NOMO-1 (cell line): Measurements from ENCODE around the gene CTSH.

Source experiments
- DNase-seq, 2 experiments: peaks; one replicate each; lab custom pipeline; 2025; ENCODE audit not compliant: unreplicated experiment in 2 of 2; lab: John Stamatoyannopoulos, UW

CTSH gene

DNA sequence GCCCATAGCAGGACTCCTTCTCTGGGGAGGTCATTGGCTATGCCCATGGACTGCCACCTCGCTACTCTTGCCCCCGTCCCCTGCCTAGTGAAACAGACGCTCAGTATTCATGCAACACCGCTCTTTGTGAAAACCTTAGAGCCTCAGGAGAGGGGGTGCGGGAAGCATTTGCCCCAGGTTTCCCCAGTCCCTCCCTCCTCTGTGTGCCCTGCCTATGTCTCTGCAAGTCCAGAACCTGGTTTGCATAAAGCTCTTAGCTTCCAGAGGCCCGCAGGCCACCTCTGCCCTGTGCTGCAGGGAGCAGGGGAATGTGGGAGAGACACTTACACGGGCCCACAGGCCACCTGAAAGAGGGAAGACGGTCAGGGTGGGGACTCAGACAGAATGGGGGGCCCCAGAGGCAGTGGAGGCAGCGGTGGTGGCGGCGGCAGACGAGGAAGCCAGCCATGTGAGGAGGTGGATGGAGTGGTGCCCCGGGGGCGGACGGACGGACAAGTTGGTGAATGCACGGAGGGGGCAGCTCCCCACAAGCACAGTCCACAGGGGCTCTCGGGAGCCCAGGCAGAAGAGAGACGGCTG, 33.8 kb upstream of the CTSH start:
- DNase-seq = no peak

DNA sequence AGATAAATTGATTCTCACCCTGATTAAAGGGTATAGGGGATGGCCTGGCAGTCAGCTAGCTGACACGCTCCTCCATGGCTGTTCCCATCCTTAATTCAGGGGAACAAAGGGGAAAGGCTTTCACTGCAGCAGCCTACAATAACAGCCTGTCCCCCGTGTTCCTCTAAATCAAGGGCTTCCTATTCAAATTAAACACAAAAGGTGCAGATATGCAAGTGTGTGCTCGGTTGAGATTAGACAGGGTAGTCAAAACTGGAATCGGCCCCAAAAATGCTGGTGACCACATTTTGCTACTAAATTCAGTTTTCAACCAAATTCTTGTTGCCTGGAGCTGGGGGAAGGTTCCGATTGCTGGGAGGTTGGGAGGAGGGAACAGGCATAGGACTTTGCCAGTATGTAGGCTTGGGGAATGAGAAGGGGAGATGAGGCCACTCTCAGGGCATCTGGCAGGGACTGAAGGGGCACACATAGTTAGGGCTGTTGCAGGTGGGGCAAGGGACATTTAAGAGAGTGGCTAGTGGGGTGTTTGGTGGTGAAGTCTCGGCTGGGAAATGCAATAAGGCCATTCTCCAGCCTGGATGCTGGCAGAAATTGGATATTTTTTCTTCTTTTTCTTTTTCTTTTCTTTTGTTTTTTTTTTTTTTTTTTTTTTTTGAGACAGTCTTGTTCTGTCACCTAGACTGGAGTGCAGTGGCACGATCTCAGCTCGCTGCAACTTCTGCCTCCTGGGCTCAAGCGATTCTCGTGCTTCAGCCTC, 32.9 kb upstream of the CTSH start:
- DNase-seq = no peak

DNA sequence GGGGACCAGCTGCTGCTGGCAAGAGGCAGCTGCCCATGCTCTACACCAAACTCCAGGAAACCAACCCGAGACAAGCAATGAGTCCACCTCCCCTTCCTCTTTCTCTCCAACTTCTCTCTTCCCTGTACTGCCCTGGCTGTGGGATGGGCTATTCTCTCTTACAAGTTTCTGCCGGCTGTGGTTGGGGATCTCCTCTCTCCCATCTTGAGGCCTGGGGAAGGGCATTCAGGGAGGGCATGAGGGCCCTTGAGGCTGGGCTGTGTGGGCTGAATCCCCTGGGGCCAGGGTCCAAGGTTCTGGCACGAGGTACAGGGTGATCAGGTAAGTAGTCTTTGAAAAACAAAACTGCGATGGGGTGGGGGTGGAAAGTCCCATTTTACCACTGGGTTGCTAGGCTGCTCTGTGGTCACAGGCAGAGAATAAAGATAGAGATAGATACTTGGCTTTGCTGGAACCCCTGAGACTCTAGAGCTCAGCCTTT, 32.3 kb upstream of the CTSH start:
- DNase-seq = peak in 1 of 2 experiments; percentile 21

DNA sequence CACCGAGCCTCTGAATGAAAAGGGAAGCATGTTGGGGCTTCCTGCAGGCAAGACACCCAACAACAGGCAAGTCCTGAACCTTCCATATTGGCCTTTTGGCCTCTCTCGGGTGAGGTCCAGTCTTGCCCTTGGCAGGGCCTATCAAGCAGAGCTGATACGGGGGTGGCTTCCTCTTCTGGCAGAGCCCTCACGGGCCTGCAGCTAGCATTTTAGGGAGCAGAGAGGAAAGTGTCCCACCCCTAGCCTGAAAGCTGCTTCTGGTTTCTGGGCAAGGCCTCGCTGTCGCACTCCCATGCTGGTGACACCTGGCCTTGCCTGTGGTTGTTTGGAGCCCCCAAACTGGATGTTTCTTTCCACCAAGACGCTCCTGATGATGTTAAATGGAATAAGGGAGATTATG, 31.8 kb upstream of the CTSH start:
- no peak for DNase-seq

DNA sequence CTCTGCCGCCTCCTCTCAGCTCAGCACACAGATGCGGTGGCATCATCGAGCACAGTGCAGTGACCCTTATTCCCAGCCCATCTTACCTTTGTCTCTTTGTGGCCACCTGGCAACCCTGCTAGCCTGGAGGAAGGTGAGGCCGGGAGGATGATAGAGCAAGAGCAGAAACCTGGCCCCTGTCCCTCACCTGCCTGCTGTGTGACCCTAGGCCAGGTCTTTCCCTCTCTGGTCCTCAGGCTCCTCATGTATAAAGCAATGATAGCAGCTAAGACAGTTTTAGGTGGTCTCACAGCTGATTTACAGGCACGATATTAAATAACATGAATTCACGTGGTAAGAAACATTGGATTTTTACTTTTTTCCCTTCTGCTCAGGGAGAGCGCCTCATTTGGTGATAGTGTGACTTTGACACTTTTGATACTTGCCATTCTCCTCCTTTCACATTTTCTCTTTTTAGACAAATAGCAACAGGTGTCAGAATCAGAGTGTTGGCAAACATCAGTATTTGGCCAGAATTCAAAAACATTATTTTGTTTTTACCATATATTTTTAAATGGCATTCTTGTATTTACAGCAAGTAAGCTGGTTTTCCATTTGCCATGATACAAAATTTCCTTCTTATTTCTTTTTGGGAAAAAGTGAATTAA, 29.5 kb upstream of the CTSH start:
- DNase-seq = no peak

DNA sequence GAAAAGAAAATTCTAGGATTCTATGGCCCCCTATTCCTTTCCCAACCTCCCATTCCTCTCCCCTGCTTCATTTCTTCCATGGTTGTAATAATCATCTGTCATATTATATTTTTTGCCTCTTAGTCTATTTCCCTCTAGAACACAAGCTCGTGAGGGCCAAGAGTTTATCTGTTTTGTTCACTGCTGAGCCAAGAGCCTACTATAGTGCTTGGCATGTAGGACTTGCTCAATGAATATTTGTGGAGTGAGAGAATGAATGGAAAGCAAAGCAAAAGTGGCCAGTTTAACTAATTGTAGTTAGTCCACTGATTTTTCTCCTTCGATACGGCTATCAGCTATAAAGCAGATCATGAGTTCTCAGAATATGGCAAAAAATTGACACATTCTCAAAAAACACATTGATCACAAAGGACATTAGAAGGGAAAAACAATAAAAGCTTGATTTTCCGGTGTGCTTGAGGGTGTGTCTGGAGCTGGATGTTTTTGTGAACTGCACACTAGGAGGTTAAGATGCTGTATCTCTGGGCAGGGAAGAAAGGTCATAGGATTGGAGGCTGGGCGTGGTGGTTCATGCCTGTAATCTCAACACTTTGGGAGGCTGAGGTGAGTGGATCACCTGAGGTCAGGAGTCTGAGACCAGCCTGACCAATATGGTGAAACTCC, 25.0 kb upstream of the CTSH start:
- DNase-seq = no peak

DNA sequence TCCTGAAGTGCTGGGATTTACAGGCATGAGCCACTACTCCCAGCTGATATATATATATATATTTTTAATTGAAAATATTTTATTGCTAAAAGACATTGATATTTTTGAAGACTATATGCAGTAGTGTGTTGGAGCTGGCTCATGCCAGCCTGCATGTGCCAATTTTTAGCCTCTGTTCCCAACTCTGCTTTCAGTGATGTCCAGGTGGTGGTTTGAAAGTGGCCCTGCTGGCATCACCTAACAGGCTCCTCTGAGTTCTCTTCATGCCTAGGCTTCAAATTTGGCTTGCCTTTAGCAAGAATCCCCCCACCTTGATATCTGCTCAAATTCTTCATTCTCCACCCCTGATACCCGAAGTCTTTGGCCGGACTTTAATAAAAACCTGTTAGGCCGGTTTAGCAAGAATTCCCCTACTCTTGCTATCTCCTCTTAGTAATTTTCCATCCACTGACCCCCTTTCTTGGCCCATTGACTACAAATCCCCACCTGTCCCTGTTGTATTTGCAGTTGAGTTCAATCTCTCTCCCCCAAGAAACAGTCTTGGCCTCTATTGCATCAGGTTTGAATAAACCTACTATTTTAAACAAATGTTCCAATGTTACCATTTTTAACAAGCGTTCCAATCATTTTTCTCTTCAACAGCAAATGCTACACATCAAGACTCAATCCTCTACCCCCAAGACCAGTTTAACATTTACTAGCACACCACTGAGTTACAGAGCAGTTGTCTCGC, 23.9 kb upstream of the CTSH start:
- no peak for DNase-seq

DNA sequence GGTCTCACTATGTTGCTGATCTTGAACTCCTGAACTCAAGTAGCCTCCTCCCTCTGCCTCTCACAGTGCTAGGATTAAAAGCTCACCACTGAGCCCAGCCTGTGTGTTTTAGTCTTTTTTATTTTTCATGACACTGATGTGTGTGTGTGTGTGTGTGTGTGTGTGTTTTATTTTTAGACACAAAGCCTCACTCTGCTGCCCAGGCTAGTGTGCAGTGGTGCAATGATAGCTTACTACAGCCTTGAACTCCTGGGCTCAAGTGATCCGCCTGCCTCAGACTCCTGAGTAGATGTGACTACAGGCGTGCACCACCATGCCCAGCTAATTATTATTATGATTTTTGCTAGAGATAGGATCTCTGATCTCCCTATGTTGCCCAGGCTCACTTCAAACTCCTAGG, 23.3 kb upstream of the CTSH start:
- DNase-seq = no peak

DNA sequence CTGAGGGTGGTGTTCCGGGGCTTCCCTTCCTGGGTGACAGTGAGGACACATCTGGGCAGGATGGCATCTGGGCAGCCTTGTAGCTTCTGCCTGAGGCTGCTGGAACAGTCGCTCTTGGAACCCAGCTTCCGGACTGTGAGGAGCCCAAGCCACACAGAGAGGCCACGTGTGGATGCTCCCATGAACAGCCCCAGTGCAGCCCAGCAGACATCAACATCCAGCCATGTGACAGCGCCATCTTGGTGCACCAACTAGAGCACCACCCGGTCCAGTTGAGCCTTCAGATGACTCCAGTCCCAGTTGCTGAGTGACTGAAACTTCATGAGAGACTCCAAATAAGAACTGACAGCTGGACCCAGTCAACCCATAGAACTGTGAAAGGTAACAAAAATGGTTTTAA, 15.5 kb upstream of the CTSH start:
- DNase-seq = no peak

DNA sequence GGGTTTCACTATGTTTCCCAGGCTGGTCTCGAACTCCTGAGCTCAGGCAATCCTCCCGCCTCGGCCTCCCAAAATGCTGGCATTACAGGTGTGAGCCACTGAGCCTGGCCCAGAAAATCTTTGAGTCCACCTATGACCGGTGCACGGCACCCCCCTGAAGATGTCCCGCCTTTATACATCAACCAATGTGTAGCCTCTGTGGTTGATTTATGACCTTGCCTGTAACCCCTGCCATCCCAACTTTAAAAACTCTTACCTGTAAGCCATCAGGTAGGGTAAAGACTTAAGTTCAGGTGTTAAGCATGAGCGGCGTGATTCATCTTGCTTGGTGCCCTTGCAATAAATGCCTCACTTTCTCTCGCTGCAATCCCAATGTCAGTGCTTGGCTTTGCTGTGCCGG, 14.5 kb upstream of the CTSH start:
- no peak for DNase-seq

DNA sequence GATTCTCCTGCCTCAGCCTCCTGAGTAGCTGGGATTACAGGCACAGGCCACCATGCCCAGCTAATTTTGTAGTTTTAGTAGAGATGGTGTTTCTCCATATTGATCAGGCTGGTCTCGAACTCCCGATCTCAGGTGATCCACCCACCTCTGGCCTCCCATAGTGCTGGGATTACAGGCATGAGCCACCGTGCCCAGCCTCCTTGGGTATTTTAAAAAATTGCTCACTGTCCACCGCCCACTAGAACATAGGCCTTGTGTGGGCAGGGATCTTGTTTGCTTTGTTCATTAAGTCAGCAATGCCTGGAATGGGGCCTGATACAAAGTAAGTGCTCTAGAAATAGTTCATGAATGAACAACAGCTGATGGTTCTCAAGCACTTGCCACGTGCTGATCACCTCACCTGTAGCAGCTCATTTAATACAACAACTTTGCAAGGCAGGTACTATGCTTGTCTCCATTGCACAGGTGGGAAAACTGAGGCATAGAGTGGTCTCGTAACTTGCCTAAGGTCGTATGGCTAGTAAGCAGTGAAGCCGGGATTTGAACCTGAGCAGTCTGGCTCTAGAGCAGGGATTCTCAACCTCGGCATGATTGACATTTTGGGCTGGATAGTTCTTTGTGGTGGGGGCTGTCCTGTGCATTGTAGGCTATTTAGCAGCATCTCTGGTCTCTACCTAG, 12.7 kb upstream of the CTSH start:
- no peak for DNase-seq

DNA sequence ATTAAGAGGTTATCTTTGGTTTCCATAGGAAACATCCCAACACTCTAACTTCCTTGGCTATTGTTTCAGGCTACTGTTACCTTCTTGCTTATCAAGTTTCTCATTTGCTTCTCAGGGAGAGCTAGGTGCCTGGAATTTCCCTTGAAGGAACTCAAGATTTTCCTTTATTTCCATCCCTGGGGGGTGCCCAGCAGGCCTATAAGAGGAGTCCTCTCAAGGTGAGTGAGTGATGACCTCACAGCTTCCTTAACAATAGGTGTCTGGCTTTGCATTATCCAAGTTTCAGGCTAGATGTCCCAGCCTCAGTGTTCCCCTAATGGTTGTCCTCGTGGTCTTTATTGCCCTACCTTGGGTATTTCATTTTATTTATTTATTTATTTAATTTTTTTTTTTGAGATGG, 12.1 kb upstream of the CTSH start:
- DNase-seq = no peak

DNA sequence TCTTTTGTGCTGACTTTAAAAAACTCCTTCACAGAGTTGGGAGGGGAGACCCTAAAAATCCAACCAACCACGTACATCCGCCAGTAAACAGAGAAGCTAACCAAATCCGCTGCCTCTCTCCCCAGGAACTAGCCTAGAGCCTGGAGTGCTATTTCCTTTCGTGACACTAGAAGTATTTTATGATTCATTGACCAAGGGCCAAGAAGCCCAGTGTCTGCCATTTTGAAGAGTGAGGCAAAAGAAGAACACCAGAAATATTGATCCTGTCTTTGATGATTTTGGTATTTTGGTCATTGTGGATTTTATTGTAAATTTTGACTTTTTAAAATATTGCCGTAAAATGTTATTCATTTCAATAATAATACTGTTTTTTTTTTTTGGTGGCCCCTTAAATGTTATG, 10.5 kb upstream of the CTSH start:
- DNase-seq = no peak

DNA sequence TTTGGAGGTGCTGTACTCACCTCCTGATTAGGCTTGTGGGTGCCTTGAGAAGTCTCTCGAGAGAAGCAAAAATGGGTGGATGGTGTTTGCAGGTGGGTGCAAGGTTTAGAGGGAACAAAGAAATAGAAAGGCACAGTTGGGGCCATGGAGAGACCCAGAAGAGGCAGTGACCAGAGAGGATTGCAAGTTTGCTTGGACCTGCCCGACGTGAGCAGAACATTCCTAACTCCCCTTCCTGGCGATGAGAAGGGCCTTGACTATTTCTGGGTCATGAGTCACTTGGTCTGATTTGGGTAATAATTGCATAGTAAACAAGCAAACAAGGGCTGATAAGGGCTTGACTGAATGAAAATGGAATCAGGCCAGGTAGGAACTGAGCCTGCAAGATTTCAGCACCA, 7.0 kb upstream of the CTSH start:
- no peak for DNase-seq

DNA sequence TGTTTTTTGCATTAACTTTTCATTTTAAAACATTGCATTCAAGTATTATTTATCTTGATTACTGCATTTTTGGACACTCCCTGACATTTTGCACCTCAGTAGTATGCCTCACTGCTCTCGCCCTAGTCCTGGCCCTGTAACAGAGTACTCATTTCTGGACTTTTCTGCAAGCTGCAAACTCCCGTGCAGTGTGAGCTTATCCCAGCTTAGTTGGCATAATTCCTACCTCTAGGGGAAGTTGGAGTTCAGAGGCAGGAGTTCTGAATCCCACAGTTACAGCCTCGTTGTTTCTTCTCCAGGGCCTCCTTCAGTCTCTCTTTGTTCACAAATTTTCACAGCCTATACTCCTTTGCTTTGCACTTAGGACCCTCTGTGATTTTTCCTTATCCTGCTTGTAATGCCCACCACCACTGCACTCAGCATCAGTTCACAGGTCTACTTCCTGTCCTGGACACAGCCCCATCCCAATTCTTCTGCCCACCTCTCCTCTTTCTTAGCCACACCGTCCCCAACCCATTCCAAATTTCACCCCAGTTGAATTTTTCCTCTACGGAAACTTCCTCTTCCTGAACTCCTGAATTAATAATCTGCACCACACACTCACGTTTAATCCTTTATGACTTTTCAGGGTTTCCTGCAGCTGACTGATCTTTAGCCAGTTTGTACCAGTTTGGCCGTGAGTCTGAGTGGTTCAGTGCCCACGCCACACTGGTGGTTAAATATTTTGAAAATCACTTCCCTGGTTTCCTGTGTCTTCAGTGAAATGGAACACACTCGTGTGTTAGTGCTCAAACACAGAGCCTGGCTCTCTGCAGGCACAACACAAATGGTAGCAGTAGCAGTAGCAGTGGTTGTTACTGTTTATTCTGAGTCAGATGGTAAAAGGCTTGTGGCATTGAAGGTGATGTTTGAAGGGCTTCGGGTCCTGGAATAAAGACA, 6.3 kb upstream of the CTSH start:
- DNase-seq = no peak

DNA sequence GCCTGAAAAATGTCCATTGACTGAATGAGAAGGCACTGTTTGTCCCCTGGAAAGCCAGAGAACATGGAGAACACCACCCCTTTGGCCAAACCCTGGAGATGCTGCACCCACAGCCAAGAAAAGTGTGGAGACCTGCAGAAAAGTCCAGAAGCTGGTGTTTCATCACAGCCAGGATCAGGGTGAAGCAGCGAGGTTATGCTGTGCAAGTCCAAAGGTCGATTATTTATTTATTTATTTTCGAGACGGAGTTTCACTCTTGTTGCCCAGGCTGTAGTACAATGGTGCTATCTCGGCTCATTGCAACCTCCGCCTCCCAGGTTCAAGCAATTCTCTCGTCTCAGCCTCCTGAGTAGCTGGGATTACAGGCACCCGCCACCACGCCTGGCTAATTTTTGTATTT, 5.5 kb upstream of the CTSH start:
- DNase-seq = no peak

DNA sequence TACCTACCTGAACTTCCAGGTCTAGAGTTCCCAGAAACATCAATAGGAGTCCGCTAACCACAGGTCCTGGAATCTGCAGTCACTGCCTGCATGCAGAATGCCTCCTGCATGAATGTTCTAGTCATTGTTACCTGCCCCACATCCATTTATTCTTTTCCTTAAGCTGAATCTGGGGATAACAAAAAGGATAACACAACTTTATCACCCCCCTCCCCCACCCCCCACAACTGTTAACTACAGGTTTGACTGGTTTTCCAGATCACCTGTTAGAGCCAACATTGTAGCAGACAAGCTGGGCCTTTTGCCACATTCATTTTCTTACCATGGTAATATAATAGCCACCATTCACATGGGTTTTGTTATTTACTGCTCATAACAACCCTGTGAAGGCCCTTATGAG, 4.6 kb upstream of the CTSH start:
- DNase-seq = no peak

DNA sequence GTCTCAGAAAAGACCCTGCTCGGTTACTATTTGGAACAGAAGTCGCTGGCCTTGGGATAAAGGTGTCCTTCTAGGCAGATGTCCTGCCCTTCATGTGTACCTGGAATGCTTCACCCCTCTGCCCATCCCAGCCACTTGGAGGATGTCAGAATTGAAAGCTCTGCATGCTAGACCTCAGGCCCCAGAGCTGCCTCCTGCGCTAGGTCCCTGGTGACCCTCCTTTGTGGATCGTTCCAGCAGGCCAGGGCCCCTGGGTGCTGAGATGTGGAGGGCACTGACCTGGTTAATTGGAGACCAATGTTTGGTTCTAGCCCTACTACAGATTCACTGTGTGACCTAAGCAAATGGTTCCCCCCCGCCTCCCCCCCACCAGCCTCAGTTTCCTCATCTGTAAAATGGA, 2.7 kb upstream of the CTSH start:
- DNase-seq = no peak

DNA sequence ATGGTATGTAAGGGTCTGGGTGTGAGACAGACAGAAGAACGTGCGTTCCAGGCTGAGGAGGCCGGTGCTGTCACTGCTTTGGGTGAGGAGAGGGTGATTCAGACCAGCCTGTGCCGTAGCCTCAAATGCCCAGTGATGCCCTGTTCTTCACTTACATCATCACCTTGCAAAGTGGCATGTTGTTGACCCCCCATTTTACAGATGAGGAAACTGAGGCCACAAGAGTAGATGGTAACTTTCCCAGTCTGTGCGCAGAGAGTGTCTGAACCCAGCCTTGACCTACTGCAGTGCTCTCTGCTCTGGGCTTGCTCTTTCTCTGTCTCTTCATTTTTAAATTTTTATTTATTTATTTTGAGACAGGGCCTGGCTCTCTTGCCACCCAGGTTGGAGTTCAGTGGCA, 1.6 kb upstream of the CTSH start:
- no peak for DNase-seq
